ENCODE measurements around the gene CCR2.

Gene CCR2

DNA sequence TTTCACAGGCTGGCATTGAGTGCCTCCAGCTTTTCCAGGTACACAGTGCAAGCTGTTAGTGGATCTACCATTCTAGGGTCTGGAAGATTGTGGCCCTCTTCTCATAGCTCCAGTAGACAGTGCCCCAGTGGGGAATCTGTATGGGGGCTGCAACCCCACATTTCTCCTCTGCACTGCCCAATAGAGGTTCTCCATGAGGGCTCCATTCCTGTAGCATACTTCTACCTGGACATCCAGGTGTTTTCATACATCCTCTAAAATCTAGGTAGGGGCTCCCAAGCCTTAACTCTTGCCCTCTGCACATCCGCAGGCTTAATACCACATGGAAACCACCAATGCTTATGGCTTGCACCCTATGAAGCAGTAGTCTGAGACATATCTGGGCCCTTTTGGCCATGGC is 15.1 kb upstream of the CCR2 start:
- CTCF ChIA-PET, result no interaction called here
- POLR2A ChIA-PET (ENCODE audit: low non-redundant PET), result no interaction called here
- TF ChIP-seq, protein P1, sequence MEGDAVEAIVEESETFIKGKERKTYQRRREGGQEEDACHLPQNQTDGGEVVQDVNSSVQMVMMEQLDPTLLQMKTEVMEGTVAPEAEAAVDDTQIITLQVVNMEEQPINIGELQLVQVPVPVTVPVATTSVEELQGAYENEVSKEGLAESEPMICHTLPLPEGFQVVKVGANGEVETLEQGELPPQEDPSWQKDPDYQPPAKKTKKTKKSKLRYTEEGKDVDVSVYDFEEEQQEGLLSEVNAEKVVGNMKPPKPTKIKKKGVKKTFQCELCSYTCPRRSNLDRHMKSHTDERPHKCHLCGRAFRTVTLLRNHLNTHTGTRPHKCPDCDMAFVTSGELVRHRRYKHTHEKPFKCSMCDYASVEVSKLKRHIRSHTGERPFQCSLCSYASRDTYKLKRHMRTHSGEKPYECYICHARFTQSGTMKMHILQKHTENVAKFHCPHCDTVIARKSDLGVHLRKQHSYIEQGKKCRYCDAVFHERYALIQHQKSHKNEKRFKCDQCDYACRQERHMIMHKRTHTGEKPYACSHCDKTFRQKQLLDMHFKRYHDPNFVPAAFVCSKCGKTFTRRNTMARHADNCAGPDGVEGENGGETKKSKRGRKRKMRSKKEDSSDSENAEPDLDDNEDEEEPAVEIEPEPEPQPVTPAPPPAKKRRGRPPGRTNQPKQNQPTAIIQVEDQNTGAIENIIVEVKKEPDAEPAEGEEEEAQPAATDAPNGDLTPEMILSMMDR (conservative IDR thresholded peaks at IDR 0.05; ENCODE audit: low read depth), result no peak
- H3K27ac ChIP-seq, result no peak overlapping the region
- DNase-seq (ENCODE audit: low spot score), result no peak

DNA sequence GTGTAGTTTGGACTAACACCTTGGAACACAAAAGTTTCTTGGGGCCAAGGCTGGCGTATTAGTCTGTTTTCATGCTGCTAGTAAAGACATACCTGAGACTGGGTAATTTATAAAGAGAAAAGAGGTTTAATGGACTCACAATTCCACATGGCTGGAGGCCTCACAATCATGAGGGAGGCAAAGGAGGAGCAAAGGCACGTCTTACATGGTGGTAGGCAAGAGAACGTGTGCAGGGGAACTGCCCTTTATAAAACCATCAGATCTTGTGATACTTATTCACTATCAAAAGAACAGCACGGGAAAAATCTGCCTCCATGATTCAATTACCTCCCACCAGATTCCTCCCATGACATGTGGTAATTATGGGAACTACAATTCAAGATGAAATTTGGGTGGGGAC is 9.4 kb upstream of the CCR2 start:
- CTCF ChIA-PET, result no interaction called here
- TF ChIP-seq, protein P1 (conservative IDR thresholded peaks at IDR 0.05; ENCODE audit: low read depth), result no peak
- H3K27ac ChIP-seq, result no peak overlapping the region
- POLR2A ChIA-PET (ENCODE audit: low non-redundant PET), result no interaction called here
- DNase-seq (ENCODE audit: low spot score), result no peak

DNA sequence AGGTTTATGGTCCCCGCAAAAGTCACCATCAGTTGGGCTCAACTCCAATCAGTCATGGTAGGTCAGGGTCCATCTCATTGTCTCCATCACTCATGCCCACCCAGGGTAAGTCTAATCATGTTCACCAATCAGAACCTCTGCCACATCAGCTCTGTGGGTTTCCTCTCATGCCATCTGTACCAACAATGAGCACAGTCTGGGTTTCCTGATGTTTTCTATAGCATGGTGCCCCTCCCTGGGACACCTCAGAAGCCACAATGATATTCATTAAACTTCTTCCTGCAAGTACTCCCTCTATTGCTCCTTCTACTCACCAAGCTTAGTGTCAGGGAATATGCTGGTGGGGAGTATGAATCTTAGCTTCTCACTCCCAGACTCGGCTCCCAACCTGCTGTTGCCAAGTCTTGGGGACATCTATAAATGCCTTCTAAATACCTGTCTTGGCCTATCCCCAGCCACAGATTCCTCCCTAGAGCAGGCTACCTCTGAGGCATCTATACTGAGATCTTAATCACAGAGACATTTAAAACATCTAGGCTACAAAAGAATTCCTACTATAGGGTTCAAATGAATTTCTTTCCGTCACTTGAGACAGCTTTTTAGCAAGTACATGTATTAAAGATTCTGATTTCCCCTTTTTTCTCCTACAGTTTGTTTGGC is 5.0 kb upstream of the CCR2 start:
- no peak for DNase-seq (ENCODE audit: low spot score)
- TF ChIP-seq, protein P1 (conservative IDR thresholded peaks at IDR 0.05; ENCODE audit: low read depth), result no peak
- POLR2A ChIA-PET (ENCODE audit: low non-redundant PET), result no interaction called here
- no peak overlapping the region for H3K27ac ChIP-seq
- CTCF ChIA-PET, result interaction anchor here (0.6 kb wide), 1 partner anchor 277 kb away, joined by 8 read pairs; no protein-coding TSS in a partner anchor

- DNase-seq (ENCODE audit: low spot score), result no peak
- ChIA-PET POLR2A (ENCODE audit: low non-redundant PET) (no interaction called here), CTCF (interaction anchor here (0.6 kb wide), 1 partner anchor 278 kb away, joined by 8 read pairs; no protein-coding TSS in a partner anchor)
- TF ChIP-seq, protein P1 (conservative IDR thresholded peaks at IDR 0.05; ENCODE audit: low read depth), result no peak
- H3K27ac ChIP-seq, result no peak overlapping the region
Observed at GRCh38 chr3:46349484-46350261, 4.2 kb upstream of the CCR2 start.

DNA sequence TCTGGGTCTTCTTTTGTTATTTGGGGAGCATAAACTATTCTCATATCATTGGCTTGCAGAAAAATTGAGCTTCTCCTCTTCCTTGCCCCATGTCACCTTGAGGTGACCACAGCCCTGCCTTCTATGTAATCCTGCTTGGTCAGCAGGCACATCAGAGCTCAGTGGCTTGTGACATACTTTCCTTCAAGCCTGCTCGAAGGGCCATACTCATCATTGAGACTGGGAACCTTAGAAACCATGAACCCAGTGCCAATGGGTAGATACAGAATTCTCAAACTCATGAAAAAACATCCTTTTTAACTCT is 3.7 kb upstream of the CCR2 start:
- H3K27ac ChIP-seq, result no peak overlapping the region
- DNase-seq (ENCODE audit: low spot score), result no peak
- CTCF ChIA-PET, result no interaction called here
- TF ChIP-seq, protein P1 (conservative IDR thresholded peaks at IDR 0.05; ENCODE audit: low read depth), result no peak
- POLR2A ChIA-PET (ENCODE audit: low non-redundant PET), result no interaction called here

DNA sequence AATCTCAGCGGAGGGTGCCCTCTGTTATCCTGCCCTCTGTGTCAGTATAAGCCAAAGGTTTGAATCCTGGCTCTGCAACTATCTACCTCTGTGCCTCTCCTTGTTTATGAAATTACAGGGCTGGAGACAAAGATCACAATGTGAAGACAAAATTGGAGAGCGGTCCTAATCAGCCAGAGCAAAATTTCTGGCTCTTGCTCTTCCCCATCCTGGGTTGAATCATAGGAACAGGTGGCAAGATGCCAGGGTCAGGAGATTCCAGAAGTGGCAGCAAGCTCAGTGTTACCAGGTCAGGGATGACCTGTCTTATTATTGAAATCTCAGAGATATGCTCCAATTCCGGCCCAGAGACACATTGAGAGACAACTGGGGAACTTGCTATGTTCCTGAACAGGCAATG is 2.3 kb upstream of the CCR2 start:
- CTCF ChIA-PET, result interaction anchor here (1.1 kb wide), 1 partner anchor 17 kb away, joined by 3 read pairs; no protein-coding TSS in a partner anchor
- POLR2A ChIA-PET (ENCODE audit: low non-redundant PET), result no interaction called here
- no peak overlapping the region for H3K27ac ChIP-seq
- TF ChIP-seq, protein P1 (conservative IDR thresholded peaks at IDR 0.05; ENCODE audit: low read depth), result no peak
- no peak for DNase-seq (ENCODE audit: low spot score)
